Lower leg skin (tissue), 3 donors: ENCODE results near the gene PEX10.

Experiments used
- CTCF ChIP-seq, 3 donors: fragments of 450-650 bp; IDR thresholded peaks; one replicate each; pipeline ENCODE4 v1.5.1; 2016; ENCODE audit warnings: antibody characterized with exemption in 3 of 3, mild to moderate bottlenecking in 3 of 3, moderate library complexity in 2 of 3
- POLR2A ChIP-seq, 2 donors: fragments of 450-650 bp; IDR thresholded peaks; one replicate each; pipeline ENCODE4 v1.6.1; 2016 to 2017; ENCODE audit warnings: antibody characterized with exemption in 2 of 2, mild to moderate bottlenecking in 1 of 2, moderate library complexity in 1 of 2

- TF ChIP-seq CTCF (IDR thresholded peaks at IDR 0.05): no peak
- no peak for TF ChIP-seq POLR2A (IDR thresholded peaks at IDR 0.05)
These were observed 8.0 kb downstream of the PEX10 start for GRCh38 chr1:2404142-2404889.
